GM21529 (cell line): Measurements from ENCODE around the gene PPP1R17.
A peak's percentile ranks its signal among the peaks of the same experiment; 100 is the strongest.

ENCODE experiments used
- ATAC-seq: cut with Tn5 transposase; IDR thresholded peaks from one replicate; pipeline ENCODE4 v1.9.1; 2021; ENCODE audit not compliant: unreplicated experiment

The PPP1R17 gene

DNA sequence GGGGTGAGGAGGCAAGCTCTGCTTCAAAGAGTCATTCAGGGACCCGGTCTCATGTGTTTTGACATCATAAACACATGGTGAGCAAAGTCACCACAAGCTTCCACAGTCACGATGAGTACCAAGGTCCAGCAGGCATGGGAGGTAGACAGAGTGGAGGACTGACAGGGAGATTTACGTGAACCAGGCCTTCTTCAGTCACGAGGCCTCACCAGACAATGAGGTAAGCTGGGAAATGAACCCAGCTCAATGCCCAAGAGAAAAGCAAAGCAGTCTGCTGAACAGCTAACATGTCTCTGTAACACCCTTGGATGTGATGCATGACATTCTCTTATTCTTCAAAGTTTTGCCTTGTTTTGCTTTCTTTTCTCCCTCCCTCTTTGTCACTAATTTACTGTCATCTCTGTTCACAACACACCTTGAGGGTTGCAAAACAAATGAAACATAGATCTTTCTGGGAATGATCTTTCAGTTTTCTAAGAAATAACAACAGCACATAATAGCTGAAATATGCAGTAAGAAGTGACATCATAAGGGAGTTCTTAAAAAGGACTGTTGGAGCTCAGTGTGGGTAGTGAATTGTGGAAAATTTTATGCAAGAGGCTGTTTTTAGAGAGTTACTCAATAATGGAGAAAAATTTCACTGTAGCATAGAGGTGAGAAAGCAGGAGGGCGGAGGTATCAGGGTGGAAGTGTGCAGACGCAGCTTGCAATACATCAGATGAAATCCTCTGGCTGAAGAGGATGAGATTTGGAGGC is 9.0 kb downstream of the PPP1R17 start:
- ATAC-seq: no peak

- no peak for ATAC-seq
Measured at GRCh38 chr7:31699050-31699449, 12.0 kb downstream of the PPP1R17 start.

GRCh38 chr7:31702354-31702753 is 15.3 kb downstream of the PPP1R17 start:
- ATAC-seq: no peak

- peak; percentile 50 for ATAC-seq
Measured at GRCh38 chr7:31705377-31705776, 18.4 kb downstream of the PPP1R17 start.

DNA sequence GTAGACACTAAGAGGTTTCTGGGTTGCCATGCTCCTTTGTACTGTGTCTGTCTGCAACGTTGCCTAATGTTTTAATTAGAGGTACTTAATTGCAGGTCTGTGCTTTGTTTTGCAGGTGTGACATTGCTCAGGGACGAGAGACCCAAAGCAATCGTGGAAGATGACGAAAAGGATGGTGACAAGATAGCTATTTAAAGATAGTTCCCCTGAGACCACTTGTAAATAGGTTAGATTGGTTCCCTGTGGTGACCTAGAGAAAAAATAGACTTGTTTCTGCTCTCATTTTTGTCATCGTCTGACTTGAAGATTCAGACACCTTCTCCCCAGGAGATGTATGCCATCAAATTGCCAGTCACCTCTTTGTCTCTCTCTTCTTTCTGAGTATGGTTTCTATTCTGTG is 20.1 kb downstream of the PPP1R17 start:
- no peak for ATAC-seq

DNA sequence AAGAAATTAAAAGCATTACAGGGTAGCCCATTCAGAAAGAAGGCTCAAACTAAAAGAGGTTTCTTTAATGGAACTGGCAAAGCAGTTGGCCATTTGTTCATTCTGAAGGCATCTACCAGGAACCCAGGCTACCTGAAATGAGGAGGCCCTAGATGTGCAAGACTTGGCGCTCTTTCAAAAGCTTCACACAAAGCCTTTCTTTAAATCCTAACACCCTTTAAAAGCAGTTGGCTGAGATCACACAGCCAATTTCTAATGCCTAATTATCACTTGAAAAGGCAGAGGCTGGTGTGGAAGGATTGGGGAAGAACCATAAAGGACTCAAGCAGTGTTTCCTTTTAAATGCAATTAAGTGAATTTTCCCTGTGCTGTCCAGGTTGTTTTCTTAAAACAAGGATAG is 23.2 kb downstream of the PPP1R17 start:
- no peak for ATAC-seq

DNA sequence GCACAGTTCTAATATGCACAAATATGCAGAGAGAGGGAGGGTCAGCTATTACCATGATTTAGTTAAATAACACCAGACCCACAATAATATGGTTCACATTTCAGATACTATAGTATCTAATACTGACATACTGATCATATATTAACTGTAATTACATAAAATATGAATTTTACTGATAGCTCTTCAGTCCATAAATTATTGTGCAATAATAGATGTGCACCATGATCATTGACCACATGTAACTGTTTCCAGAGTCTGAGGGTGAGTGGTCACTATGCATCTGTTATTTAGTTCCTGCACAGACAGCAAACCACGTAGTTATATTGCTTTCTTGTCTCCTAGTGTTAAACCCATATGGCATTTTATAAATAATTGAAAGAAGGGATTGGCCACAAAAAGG is 29.3 kb downstream of the PPP1R17 start:
- ATAC-seq: no peak

- ATAC-seq: no peak
Measured at GRCh38 chr7:31720366-31720765, 33.4 kb downstream of the PPP1R17 start.

DNA sequence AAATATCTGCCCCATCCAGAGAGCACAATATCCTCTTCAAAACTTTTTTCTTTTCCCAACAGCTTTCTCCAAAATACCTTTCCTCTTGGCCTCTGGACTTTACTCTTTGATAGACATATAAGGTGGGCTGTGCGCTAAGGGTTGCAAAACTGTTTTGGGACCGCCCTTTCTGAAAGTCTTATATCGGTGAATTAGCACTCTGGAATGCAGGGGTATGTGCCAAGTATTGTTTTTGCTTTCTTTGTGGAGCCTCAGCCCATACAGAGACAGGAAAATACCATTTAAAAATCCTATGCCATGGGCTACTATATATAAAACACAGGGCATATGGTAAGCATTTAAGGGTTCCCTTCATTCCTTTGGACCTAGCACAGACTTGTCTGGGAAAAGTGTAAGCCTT is 37.7 kb downstream of the PPP1R17 start:
- no peak for ATAC-seq

GRCh38 chr7:31729195-31729804 is 42.3 kb downstream of the PPP1R17 start:
- no peak for ATAC-seq

DNA sequence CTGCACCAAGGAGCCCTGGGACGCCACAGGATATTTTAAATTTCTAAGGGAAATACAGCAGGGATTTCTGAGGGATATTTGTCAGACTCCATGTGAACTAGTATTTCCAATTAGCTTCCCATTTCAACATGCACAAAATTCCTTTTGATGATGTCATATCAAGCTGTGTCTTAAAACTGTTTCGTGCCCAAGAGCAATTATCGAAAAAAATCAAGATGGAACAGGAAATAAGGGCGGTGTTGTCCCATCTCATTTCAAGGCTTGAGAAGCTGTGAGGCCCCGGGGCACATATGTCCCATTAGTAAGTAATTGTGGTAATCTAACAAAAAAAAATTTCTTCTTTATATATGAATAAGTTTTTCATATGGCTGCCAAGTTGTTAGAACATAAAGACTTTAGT is 47.4 kb downstream of the PPP1R17 start:
- ATAC-seq: no peak

- no peak for ATAC-seq
Measured at GRCh38 chr7:31735991-31736982, 49.3 kb downstream of the PPP1R17 start.

- no peak for ATAC-seq
Measured at GRCh38 chr7:31741852-31742251, 54.8 kb downstream of the PPP1R17 start.

- peak; percentile 94 for ATAC-seq
Measured at GRCh38 chr7:31744294-31744874, 57.4 kb downstream of the PPP1R17 start.

GRCh38 chr7:31747553-31747952 is 60.5 kb downstream of the PPP1R17 start:
- ATAC-seq: no peak

DNA sequence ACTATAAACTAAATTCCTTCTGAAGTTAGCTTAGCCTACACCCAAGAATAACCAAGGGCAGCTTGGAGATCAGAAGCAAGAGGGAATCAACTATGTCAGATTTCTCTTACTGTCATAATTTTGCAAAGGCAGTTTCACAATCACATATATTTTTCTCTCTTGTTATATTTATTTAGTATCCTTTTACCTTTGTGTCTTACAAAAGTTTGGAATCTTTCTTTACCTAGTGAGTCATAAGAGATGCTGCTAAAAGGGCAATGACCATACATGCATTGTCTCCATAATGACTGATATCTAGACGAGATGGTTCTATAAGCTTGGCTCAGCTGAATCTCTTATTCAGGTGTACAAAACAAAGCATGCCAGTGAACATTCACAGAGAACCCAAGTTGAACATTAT is 61.1 kb downstream of the PPP1R17 start:
- ATAC-seq: no peak

GRCh38 chr7:31751726-31752125 is 64.7 kb downstream of the PPP1R17 start:
- ATAC-seq: no peak
